GM21360 (cell line): ENCODE results near the gene CASP4.
"Not testable (repeated sequence)": the region's sequence is repeated elsewhere in the genome, so short reads cannot be mapped to it uniquely, and the experiment has no call there.

Experiments used
- ATAC-seq: cut with Tn5 transposase; IDR thresholded peaks from one replicate; pipeline ENCODE4 v1.9.1; 2021; ENCODE audit warnings: mild to moderate bottlenecking, moderate library complexity; ENCODE audit not compliant: unreplicated experiment

The CASP4 gene

DNA sequence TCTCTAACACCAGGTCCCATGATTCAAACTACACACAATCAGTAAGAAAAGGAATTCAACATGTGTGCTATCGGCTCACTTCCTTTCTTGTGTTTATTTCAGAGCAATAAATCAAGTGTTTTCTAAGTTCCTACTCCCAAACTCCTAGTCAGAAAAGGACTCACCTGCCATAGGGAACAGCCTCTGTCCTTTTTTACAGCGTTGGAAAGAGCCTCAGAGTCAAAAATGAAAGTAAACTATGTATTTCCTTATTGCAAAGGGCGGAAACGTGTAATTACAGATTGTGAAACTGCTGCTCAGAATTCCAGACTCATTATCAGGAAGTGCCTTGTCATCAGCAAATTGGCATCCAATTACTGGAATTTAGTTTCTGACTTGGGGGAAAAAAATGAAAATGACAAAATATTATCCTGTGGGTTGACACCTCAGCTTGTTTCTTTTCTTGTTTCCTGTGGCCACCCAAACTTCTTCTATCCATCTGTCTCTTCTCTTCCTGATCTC is at the start of gene CASP4:
Gene CASP4 (minus strand): TSS at position 220 of the 501 bp plus-strand sequence. CDS start 49 bp downstream, at position 171.
- ATAC-seq, result peak; percentile 88

DNA sequence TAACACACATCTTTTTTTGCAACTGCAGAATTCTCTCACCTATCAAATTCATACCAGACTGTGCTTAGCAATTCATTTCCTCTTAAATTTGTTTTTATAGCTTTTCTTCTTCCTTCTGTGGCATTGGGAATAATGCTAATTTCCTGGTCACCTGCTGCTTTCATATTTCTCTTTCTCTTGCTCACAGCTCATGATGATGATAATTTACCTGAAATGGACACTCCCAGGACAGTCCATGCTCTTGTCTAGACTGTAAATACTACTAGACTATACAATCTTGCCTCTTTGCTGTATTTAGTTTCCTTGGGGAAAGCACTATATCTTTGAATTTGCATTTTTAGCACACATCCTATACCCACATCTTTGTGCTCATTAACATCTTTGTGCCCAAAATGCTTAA is 39.1 kb upstream of the CASP4 start:
- ATAC-seq, result no peak

DNA sequence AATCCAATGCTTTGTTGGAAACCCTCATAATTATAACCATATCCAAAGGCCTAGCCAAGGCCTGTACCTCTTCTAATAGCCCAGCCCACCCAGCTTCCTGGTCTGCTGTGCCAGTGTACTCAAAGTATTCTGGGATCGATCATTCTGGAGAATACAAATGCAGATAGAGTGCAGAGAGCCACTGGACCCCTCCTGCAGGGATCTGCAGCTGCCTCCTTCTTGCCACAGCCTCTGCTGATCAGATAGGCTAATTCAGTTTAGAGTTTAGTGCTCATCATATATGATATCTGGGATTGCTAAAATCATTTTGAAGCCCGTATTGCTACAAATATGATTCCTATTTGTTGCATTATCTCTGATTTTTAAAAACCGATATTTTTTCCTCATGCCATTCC is 37.1 kb upstream of the CASP4 start:
- no peak for ATAC-seq

DNA sequence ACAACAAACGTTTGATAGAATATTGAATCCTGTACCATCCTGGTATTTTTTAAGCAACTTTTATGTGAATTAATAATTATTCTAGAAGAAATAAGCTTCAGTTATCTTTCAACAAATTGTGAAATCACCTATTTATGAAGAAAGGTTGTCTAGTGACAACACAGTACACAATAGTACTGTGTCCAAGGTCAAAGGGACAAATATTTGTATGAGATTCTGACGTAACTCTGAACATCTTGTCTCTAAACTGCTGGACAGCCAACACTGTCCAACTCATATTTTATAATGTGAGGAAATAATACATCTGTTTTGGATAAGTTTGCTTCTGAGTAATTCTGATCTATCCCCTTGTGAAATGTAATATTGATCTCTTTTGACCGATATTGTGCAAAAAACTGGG is 35.6 kb upstream of the CASP4 start:
- ATAC-seq, result no peak

DNA sequence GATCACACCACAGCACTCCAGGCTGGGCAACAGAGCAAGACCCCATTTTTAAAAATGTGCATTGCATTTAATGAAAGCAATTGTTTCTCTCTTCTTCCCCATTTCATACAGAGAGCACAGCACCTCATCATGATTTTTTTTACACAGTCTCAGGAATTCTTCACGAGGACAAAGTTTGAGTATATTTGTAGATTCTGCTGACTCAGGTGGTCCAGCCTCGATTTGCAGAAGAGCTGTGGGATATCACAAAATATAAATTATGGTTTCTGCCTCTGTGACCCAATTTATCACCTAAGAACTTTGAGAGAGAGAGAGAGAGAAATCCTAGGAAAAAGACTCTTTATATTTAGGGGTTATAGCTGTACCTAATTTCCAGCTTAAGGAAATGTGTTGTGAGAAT is 34.8 kb upstream of the CASP4 start:
- ATAC-seq, result no peak

DNA sequence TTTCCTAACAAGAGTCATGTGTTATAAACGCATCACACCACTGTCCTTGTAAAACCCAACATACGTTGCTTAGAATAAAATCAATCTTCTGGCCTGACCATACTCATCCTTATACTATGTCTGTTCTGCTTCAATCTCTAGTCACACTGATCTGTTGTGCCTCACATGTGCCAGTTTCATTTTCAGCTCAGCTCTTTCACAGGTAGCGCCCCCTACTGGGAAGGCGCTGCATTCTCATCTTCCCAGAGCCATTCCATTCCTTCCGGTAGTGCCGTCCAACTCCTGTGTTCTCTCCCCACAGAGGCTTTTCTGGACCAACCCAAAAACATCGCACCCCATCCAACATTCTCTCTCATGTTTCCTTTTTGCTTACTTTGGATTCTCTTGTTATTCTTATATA is 32.4 kb upstream of the CASP4 start:
- ATAC-seq, result peak; percentile 92

DNA sequence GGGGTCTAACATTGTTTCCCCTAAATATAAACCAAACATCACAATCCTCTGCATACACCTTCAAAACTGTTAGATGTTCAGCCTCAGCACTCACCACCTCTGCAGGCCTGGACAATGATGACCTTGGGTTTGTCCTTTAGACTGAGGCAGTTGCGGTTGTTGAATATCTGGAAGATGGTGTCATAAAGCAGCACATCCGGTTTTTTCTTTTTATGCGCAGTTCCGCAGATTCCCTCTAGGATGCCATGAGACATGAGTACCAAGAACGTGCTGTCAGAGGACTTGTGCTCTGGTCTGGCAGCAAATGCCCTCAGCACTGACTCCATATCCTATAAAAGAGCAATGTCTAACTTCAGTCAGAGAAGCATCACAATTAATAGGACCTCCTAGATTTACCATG is 31.8 kb upstream of the CASP4 start:
- ATAC-seq, result no peak

DNA sequence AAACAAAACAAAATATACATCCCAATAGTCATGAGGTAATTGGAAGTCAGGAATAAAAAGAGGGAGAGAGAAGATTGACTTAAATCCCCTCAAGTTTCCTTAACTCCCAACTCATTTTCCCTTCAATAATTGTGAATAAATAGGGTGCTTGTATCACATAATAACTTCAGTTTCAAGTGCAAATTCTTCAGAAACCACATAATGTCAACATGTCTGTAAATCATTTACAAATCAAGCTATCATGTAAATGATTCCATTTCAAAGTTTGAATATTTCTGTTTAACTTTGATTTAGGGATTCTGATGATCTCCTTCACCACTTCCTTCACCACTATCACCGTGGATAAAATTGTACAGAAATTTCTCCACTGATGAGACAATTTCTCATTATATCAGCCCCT is 31.3 kb upstream of the CASP4 start:
- ATAC-seq, result no peak

DNA sequence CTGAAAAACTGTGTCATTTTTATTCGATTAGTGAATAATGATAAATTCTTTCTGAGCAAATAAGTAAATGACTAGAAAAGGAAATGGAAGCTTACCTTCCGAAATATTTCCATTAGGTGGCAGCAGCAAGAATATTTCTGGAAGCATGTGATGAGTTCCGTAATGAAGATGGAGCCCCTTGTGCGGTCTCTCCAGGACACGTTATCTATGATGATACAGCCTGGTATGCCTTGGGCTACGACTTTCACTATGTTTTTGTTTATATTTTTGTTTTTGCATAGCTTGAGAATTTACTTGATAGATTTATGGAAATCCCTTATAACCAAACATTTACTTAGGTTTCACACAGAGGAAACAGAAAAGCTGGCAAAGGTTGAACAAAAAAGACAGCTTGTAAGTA is 28.9 kb upstream of the CASP4 start:
- ATAC-seq, result no peak

DNA sequence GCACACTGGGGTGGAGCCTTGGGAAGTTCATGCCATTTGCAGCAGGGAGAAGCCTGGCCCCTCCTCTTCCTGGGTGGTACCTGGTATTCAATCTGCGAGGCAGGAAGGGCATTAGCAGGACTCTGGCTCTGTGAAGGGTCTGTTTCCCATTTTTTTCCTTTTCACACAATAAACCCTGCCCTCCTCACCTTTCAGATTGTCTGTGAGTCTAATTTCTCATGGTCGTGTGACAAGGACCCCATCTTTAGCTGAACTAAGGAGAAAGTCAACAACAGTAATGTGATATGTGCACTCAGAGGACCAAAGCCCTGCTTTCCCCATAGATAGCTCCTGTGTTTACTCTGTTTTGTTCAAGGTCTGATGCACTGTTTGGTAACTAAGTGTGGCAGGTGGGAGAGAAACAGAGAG is 26.6 kb upstream of the CASP4 start:
- no peak for ATAC-seq

DNA sequence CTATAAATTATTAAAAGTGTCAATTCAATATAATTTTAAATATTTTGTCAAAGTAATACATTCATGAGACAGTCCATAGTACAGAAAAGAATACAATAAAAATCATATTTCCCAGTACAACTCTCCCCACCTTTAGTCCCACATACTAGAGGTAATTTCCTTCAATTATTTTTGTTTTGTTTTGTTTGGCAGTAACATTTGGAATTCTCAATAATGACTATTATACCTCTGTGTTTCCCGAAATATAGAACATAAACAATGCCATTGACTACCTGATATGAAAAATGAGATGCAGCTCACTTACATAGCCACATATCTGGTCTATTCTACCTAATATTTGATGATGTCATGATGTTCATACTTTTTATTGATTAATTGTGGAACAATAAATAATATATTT is 24.4 kb upstream of the CASP4 start:
- ATAC-seq, result no peak

DNA sequence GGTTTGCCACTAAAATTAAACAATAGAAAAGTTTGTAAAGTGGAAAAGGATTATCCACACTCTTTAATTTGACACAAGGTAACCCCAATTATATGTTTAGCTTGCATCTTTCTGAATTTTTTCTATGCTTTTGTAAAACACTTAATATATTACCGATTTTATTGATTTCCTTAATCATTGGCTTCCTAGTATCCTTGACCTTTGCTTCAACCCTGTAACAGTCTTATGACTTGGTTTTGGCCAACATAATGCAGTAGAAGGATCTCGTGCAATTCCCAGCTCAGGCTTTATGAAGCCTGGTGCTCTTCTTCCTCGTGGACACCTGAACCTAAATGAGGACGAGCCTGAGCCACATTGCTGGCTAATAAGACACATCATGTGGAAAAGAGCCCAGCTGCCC is 23.6 kb upstream of the CASP4 start:
- ATAC-seq, result no peak

DNA sequence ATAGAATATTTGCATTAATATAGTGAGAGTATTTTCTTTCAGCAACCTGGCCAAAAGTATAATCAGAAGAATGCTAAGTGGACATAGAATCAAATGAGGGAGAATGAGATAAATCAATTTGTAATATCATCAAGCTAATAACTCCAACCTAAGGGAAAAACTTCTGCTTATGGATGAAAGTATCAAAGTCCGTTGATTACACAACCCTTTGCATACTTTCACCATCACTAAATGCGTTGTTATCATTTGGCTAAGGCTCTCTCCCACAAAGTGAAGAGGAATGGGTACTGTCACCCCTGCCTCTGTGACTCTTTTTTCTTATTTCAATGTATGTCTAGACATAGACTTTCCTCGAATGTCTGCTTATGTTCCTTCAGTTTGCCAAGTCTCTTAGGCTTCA is 16.4 kb upstream of the CASP4 start:
- no peak for ATAC-seq

DNA sequence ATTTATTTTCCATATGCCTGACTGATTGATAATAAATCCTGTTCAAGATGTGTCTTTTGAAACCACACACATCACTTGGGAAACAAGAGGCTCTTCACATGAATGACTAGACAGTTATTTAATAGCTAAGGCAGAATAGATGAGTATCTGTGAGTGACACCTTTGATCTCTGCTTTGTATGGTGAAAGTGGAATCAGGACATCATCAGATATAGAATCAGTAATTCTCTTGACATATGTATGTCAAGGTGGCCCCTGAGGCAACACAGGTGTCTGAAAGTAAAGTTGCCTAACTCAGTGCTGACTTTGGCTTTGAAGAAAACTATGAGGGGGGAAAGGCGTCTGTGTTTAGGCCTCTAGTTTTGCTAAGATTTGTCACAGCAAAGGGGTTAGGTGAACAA is 11.5 kb upstream of the CASP4 start:
- no peak for ATAC-seq

DNA sequence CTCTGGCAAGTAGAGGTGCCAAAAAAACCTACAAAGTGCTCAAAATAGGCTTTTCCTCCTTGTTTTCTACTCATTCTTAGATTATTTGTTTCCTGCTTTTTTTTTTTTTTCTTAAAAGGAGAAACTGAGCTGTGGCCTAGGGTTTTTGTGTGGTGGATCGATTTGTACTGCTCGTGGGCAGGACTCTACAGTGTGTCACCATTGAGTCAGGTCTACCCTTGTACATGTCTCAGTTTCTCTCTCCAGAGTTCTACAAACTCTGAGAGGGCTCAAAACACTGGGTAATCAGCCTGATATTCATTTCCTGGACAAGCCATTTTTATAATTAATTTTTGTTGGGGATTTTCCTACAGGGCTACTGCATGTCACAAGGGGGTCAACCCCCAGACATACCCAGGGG is 5.2 kb upstream of the CASP4 start:
- no peak for ATAC-seq

DNA sequence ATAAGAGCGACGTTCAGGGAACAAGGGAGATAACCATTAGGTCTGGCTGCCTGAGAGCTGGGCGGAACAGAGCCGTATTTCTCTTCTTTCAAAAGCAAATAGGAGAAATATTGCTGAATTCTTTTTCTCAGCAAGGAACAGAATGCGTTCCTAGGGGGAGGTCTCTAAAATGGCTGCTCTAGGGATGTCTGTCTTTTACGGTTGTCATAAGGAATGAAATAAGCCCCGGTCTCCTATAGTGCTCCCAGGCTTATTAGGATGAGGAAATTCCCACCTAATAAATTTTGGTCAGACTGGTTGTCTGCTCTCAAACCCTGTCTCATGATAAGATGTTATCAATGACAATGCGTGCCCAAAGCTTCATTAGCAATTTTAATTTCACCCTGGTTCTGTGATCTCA is 4.5 kb upstream of the CASP4 start:
- not testable (repeated sequence) for ATAC-seq

DNA sequence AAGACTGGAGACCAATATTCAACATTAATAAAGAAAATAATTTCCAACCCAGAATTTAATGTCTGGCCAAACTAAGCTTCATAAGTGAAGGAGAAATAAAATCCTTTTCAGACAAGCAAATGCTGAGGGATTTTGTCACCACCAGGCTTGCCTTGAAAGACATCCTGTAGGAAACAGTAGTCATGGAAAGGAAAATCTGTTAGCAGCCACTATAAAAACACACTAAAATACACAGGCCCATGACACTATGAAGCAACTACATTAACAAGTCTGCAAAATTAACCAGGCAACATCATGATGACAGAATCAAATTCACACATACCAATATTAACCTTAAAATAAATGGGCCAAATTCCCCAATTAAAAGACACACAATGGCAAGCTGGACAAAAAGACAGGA is 2.4 kb upstream of the CASP4 start:
- no peak for ATAC-seq

DNA sequence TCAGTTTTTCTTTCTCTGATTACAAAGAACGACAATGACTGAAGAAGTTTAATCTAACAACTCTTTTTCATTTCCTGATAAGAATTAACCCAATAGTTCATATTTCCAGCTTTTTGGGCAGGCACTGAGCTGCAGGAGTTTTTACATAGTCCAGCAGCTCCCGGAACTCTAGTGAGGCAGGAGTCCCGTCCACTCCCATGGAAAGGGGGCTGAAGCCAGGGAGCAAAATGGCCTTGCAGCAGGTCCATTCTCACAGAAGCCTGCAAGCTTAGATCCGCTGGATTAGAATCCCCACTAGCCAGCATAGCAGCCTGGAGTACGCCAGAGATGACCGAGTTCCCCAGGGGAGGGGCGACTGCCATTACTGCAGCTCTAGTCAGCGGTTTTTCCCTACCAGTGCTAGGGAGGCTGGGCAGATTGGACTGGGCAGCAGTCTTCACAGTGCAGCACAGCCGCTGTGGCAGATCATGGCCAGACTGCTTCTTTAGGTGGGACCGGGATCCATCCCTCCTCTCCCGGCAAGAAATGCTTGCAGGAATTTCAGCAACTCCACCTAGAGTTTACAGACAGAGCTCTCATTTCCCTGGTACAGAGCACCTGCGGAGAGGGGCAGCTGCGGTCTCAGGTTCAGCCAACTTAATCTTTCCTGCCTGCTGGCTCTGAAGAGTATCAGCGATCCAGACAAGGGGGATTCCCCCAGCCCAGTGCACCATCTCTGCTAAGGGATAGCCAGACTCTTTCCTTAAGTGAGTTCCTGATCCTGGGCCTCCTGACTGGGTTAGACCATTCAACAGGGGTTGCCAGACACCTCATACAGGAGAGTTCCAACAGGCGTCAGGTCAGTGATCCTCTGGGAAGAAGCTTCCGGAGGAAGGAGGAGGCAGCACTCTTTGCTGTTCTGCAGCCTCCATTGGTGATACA is 742 bp upstream of the CASP4 start:
- no peak for ATAC-seq

DNA sequence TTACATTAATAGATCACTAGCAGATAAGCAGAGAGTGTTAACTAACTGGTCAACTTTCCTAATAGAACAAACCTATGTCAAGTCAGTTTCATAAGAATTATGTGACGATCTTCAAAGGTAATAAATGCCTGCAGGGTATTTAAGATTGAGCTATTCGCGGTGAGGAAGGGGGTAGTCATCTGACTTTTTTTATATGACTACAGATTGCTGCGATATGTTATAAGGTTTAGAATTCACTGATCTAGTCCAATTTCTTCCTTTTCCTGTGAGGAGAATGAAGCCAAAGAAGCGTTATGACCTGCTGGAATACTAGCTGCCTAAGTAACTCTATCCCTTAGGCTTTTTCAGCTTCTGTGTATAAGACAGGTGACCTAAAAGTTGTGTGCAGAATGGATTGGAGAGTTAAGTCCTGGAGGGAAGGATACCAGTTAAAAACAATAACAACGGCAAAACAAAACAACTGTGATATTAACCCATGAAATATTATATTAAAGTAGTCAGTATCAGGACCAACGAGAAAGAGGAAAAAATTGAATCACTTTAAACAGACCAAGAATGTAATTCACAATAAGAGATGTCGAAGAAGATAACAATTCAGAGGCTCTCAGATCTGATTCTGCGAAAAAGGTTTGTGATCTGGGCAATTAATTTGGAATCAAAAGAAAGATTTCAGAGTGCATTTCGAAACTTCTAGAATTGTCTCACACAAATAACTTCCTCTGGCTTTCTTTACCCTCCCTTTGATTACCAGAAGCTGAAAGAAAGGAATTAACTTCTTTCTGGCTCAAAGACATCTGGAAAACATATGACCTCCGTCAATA is 630 bp downstream of the CASP4 start:
- ATAC-seq, result peak; percentile 14

DNA sequence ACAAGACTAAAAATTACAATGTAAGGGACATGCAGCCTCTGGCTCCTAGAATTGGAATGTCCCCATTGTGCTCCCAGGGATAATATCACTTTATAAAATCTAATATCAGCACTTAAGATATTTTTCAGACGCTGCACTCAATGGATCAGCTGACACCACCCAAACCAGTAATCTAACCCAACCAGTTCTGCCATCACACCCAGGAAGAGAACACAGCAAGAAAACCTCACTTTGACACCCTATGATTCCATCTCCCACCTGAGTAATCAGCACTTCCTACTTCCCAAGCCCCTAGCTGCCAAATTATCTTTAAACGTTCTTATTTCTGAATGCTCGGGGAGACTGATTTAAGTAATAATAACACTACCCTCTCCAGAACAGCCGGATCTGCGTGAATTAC is 2.6 kb downstream of the CASP4 start:
- ATAC-seq, result no peak

DNA sequence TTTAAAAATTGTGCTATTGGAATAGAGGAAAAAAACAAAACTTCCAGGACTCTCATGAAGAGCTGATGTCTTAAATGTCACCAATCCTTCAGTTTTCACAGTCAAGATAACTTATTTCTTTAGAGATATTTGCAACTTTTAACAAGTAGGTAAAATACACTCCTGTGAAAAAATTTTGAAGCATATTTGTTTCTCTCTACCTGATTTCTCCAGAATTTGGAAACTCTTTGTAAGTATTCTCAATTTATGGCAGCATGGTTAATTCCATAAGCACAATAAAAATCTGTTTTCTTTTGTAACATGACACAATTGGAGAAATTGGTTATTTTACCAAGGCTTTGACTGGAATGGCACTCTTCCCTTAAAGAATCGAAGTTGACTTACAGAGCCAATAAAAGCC is 4.1 kb downstream of the CASP4 start:
- no peak for ATAC-seq

DNA sequence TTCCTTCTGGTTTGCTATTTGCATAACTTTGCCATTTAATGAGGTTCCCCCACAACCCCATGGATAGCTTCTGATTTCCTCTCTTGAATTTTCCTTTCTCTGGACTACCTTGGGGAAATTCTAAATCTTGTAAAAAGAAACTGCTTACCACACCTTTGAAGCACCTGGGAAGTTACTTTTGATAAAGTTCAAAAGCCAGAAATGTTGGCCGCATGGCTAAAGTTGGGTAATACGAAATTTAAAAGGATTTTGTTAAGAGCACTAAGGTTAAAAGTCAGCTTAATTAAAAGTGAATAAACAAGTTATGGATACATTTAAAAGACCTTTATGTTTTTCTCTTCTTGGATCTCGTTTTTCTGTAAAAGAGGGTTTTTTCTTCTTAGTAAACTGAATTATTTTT is 5.5 kb downstream of the CASP4 start:
- ATAC-seq, result no peak
